ENCODE results near the gene ESRRB.

ESRRB gene

DNA sequence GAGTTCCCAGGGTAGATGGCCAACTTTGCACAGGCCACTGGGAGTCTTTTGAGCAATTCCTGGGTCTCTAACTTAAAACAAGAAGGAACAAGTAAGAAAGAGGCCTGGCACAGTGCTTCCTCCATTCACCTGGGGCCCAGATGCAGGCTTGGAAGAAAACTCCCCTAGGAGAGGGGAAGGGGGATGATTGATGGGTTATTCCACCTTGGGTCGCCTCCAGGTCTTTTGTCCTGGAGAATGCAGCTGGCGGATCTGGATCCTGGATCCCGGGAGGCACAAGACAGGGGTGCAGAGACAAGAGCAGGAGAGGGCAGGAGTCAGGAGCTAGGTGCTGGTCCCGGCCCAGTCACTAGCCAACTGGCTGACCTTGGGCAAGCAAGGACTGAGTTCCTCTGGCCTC, 74.5 kb downstream of the ESRRB start:
- TF ChIP-seq EGR1 (IDR thresholded peaks at IDR 0.05) (no peak), EP300 (IDR thresholded peaks at IDR 0.05; ENCODE audit: borderline replicate concordance) (no peak), CEBPB (IDR thresholded peaks at IDR 0.05) (no peak), TEAD4 (IDR thresholded peaks at IDR 0.05) (no peak), YY1 (IDR thresholded peaks at IDR 0.05; ENCODE audit: low read depth) (no peak), CREB1 (IDR thresholded peaks at IDR 0.05; ENCODE audit: low read depth) (no peak), NFIC (IDR thresholded peaks at IDR 0.05) (no peak), TCF12 (IDR thresholded peaks at IDR 0.05; ENCODE audit: low read depth) (no peak), RAD21 (IDR thresholded peaks at IDR 0.05; ENCODE audit: low read depth) (no peak)
- TF ChIP-seq, protein P1, sequence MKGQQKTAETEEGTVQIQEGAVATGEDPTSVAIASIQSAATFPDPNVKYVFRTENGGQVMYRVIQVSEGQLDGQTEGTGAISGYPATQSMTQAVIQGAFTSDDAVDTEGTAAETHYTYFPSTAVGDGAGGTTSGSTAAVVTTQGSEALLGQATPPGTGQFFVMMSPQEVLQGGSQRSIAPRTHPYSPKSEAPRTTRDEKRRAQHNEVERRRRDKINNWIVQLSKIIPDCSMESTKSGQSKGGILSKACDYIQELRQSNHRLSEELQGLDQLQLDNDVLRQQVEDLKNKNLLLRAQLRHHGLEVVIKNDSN (IDR thresholded peaks at IDR 0.05): no peak
- TF ChIP-seq, protein P2, sequence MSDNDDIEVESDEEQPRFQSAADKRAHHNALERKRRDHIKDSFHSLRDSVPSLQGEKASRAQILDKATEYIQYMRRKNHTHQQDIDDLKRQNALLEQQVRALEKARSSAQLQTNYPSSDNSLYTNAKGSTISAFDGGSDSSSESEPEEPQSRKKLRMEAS (IDR thresholded peaks at IDR 0.05): no peak
- TF ChIP-seq, protein P3, sequence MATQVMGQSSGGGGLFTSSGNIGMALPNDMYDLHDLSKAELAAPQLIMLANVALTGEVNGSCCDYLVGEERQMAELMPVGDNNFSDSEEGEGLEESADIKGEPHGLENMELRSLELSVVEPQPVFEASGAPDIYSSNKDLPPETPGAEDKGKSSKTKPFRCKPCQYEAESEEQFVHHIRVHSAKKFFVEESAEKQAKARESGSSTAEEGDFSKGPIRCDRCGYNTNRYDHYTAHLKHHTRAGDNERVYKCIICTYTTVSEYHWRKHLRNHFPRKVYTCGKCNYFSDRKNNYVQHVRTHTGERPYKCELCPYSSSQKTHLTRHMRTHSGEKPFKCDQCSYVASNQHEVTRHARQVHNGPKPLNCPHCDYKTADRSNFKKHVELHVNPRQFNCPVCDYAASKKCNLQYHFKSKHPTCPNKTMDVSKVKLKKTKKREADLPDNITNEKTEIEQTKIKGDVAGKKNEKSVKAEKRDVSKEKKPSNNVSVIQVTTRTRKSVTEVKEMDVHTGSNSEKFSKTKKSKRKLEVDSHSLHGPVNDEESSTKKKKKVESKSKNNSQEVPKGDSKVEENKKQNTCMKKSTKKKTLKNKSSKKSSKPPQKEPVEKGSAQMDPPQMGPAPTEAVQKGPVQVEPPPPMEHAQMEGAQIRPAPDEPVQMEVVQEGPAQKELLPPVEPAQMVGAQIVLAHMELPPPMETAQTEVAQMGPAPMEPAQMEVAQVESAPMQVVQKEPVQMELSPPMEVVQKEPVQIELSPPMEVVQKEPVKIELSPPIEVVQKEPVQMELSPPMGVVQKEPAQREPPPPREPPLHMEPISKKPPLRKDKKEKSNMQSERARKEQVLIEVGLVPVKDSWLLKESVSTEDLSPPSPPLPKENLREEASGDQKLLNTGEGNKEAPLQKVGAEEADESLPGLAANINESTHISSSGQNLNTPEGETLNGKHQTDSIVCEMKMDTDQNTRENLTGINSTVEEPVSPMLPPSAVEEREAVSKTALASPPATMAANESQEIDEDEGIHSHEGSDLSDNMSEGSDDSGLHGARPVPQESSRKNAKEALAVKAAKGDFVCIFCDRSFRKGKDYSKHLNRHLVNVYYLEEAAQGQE (IDR thresholded peaks at IDR 0.05; ENCODE audit: low read depth): no peak

DNA sequence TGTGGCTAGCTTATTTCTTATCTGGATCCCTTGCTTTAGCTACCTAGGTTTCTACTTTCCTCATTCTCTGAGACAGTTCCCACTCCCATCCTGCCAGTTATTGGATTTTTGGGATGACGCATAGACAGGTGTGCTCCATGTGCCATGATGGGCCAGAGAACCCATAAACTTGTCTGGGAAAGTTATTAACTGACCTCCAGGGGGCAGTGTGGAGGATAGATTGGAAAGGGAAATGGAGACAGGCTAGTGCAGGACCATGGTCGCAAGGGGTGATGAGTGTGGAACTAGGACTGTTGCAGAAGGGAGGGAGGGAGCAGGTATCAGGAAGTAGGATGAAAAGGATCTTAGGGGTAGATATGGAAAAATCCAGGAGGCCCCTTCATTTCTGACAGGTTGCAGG, 80.3 kb downstream of the ESRRB start:
- TF ChIP-seq, protein P1 (IDR thresholded peaks at IDR 0.05): no peak
- TF ChIP-seq EGR1 (IDR thresholded peaks at IDR 0.05) (no peak), EP300 (IDR thresholded peaks at IDR 0.05; ENCODE audit: borderline replicate concordance) (no peak), RAD21 (IDR thresholded peaks at IDR 0.05; ENCODE audit: low read depth) (peak; percentile 56), NFIC (IDR thresholded peaks at IDR 0.05) (no peak), FOXM1 (IDR thresholded peaks at IDR 0.05; ENCODE audit: borderline replicate concordance, low read depth) (no peak), CREB1 (IDR thresholded peaks at IDR 0.05; ENCODE audit: low read depth) (no peak)

DNA sequence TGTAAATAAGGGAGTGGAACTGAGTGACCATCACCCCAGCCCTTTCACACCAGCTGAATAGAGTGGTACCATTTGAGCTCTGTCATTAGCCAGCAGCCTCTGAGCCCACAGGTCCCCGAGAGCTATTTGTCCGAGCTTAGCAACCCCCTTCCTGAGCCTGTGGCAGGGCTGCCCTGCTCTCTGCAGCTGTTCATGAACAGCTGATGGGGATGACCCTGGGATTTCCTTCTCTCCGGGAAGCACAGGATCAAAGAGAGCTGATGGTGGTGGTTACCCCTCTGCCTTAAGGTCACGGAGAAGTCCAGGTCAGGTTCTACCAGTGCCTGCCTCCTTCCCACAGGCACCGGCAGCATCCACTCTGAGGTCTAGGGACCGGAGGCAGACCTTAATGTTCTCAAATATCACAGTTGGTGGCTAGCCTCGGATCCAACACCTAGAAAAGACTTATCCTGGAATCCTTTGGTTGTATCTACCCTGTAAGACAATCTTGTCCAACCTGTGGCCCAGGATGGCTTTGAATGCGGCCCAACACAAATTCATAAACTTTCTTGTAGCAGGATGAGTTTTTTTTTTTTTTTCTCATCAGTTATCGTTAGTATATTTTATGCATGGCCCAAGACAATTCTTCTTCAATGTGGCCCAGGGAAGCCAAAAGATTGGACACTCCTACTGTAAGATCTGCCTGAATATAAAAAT, 81.1 kb downstream of the ESRRB start:
- TF ChIP-seq, protein P1 (IDR thresholded peaks at IDR 0.05): no peak
- TF ChIP-seq, protein P2 (IDR thresholded peaks at IDR 0.05): no peak
- TF ChIP-seq TAF1 (IDR thresholded peaks at IDR 0.05; ENCODE audit: low read depth) (no peak), EGR1 (IDR thresholded peaks at IDR 0.05) (no peak), NFIC (IDR thresholded peaks at IDR 0.05) (no peak), RAD21 (IDR thresholded peaks at IDR 0.05; ENCODE audit: low read depth) (no peak), CREB1 (IDR thresholded peaks at IDR 0.05; ENCODE audit: low read depth) (no peak), FOXM1 (IDR thresholded peaks at IDR 0.05; ENCODE audit: borderline replicate concordance, low read depth) (no peak), TEAD4 (IDR thresholded peaks at IDR 0.05) (no peak), TCF12 (IDR thresholded peaks at IDR 0.05; ENCODE audit: low read depth) (no peak), CEBPB (IDR thresholded peaks at IDR 0.05) (no peak), ZBTB7A (IDR thresholded peaks at IDR 0.05; ENCODE audit: low read depth) (no peak)
- TF ChIP-seq, protein P3 (IDR thresholded peaks at IDR 0.05; ENCODE audit: low read depth): no peak

DNA sequence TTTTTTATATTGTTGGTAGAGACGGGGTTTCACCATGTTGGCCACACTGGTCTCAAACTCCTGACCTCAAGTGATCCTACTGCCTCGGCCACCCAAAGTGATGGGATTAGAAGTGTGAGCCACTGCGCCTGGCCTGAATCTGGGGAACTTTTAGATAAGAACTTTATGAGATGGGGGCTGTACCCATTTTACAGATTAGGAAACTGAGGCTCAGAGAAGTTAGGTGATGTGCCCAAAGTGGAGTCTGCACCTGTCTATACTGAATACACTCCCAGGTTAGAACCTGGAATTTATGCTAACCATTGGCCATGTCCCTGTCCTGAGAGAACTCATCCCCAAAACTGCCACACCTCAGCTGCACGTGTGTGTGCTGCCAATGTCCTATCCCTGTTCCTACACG, 81.9 kb downstream of the ESRRB start:
- TF ChIP-seq EP300 (IDR thresholded peaks at IDR 0.05; ENCODE audit: borderline replicate concordance) (no peak), CREB1 (IDR thresholded peaks at IDR 0.05; ENCODE audit: low read depth) (no peak), RAD21 (IDR thresholded peaks at IDR 0.05; ENCODE audit: low read depth) (no peak), ZBTB7A (IDR thresholded peaks at IDR 0.05; ENCODE audit: low read depth) (no peak), TEAD4 (IDR thresholded peaks at IDR 0.05) (no peak), NFIC (IDR thresholded peaks at IDR 0.05) (no peak), TCF12 (IDR thresholded peaks at IDR 0.05; ENCODE audit: low read depth) (no peak), TAF1 (IDR thresholded peaks at IDR 0.05; ENCODE audit: low read depth) (no peak), CEBPB (IDR thresholded peaks at IDR 0.05) (no peak), EGR1 (IDR thresholded peaks at IDR 0.05) (no peak), FOXM1 (IDR thresholded peaks at IDR 0.05; ENCODE audit: borderline replicate concordance, low read depth) (no peak), YY1 (IDR thresholded peaks at IDR 0.05; ENCODE audit: low read depth) (no peak)
- TF ChIP-seq, protein P1 (IDR thresholded peaks at IDR 0.05): no peak
- TF ChIP-seq, protein P2 (IDR thresholded peaks at IDR 0.05): no peak
